Testis (tissue), 2 donors: Measurements from ENCODE around the gene TBX1.

Experiments used
- CTCF ChIP-seq, 3 experiments: fragments of 450-650 bp in 2 of 3; fragments of 200-600 bp in 1 of 3; sonication (generic) in 1 of 3; IDR thresholded peaks; one replicate each; pipeline ENCODE4 v1.5.1; 2016 to 2019; ENCODE audit warnings: antibody characterized with exemption in 3 of 3, mild to moderate bottlenecking in 2 of 3, moderate library complexity in 1 of 3
- POLR2A ChIP-seq: fragments of 450-650 bp; IDR thresholded peaks from one replicate; pipeline ENCODE4 v1.6.1; 2017; ENCODE audit warnings: antibody characterized with exemption, mild to moderate bottlenecking, moderate library complexity

DNA sequence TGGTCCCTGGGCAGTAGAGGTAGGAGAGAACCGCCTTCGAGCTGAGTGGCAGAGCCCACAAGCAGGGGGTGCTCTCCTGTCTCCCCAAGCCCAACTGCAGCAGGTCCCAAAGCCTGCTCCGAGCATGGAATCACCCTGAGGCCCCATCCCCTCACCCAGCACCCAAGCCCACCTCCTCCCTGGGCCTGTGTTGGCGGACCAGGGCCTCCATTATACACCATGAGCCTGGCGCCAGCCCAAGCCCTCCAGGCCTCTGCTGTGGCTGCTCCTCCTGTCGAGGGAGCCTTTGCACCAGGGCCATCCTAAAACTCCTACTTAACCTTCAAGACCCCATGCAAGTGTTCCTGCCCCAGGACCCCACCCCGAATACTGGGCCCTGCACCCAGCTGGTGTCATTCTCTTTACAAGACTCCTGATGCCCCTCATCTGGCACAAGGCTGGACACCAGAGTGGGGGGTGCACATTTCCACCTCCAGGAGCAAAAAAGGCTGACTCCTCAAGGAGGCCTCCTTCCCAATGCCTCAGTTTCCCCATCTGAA is 20.6 kb upstream of the TBX1 start:
- TF ChIP-seq POLR2A (no peak), CTCF (IDR thresholded peaks at IDR 0.05) (no peak)
